Activated CD4-positive, alpha-beta T cell treated with anti-CD3 and anti-CD28 coated beads, Interleukin-2, amount 50 U/mL, for 1 hour (primary cell): Measurements from ENCODE around the gene EHF.
"Not testable (repeated sequence)": the region's sequence is repeated elsewhere in the genome, so short reads cannot be mapped to it uniquely, and the experiment has no call there.

Experiments used
- DNase-seq: peaks from one replicate; pipeline ENCODE4 v3.0.0-alpha.2; 2020

The EHF gene

GRCh38 chr11:34620820-34621792 lies at the start of gene EHF:
EHF (plus strand) TSS chr11:34621093; CDS start chr11:34642631, 21,538 bp downstream.
- no peak for DNase-seq

- DNase-seq: no peak
Observed at GRCh38 chr11:34573537-34573936, 47.4 kb upstream of the EHF start.

DNA sequence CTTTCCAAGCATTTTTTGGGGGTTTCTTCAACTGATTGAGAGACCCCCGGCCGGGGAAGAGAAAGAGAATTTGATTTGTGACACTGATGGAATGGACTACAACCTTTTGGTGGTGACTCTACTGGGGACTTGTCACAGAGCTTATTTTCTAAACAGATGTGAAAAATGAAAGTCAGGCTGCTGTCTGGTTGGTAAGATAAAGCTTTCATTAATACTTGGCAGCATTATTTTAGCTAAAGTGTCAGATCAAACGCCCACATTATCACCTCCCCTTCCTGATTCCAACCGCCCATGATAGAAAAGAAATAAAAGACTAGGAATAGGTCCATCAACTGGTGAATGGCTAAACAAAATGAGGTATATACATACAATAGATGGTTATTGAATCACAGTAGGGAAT lies 45.6 kb upstream of the EHF start:
- no peak for DNase-seq

DNA sequence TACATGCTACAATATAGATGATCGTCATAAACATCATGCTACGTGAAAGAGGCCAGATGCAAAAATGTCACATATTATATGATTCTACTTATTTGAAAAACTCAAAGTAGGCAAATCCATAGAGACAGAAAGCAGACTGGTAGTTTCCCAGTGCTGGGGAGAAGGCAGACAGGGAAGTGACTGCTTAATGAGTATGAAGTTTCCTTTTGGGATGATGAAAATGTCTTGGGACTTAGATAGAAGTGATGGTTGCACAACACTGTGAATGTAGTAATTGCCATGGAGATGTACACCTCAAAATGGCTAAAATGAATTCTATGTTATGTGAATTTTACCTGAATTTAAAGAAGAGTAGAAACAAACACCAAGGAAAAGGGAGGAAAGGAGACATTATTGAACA lies 45.2 kb upstream of the EHF start:
- no peak for DNase-seq

DNA sequence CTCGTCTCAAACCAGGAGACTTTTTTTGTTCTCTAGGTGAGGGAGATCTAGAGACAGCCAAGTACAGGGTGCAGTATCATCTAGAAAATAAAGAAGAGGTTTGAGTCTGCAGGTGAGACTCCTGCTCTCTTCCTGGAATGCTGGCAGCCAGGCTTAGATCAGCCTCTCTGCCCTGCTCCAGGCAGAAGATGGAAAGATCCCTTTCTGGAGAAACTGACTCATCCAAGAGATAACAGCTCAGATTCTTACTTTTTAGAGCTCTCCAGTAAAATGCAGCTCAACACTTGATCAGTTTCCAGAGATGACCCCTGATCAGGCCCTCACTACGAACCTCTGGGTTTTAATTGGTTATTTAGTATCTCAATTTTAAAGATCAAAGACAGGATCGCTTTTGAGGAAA lies 44.6 kb upstream of the EHF start:
- no peak for DNase-seq

GRCh38 chr11:34583818-34584217 lies 37.1 kb upstream of the EHF start:
- DNase-seq: no peak

GRCh38 chr11:34585304-34585734 lies 35.6 kb upstream of the EHF start:
- no peak for DNase-seq

DNA sequence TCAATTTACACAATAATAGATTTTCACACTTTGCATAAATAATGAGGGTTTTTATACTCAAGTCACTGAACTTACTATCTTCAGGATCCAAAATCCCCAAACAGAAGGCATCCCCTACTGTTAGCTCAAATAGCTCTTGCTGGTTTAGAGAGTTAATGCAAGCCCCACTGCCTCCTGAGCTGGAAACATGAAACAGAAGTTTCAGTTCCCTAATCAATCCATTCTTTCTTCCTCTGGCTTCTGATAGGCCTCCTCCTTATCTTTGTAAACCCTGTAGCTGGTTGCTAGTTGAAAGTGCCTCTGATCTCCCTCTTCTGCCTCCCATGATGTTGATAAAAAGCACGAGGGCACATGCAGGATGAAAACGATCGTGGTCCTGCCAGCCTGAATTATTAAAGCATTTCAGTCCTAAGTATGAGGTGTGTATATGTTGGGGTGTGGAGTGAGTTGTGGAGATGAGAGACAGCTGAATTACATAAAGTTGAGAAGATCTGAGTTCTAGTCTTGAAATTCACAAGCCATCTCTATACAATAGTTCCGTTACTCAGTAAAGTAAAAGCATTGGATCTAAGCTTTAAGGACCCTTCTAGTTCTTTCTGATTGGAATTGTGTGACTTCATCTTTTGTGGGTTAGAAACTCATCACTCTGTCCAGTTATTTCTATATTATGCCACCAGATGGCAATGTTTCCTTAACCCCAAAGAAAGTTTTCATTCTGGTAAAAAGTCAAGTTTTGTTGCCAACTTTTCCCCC lies 35.0 kb upstream of the EHF start:
- DNase-seq: no peak

DNA sequence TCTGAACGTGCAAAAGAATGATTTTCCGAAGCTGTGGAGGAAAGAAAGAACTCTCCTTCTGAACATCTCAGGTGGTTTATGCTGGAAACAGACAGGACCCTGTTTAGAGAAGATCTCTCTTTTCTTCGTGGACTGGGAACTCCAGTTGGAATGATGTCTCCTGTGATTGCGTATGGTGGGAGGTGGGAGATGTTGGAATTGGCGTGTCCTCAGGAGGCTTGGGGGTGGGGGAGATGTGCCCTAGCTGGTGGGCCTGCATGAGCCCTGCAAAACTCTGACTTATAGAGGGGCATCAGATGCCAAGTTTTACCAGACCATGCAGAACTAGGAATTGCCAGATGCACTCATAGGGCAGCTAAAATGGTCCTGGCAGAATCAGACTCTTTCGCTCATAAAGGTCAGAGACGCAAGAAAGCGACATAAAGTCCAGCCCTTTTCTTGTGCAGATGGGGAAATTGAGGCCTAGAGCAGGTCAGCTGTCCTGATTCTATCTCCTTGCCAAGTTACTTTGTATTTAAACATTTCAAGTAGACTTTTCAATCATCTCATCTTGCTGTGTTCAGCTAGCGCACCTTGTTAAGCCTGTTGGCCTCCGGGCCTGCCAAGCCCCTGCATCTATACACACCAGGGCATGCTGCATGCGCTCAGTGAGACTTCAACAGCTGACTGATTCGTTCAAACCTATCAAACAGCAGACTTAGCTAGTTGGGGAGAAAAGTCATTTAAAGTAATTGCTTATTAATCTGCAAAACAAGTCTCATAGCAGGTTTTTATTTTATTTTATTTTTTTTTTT lies 34.2 kb upstream of the EHF start:
- DNase-seq: no peak

DNA sequence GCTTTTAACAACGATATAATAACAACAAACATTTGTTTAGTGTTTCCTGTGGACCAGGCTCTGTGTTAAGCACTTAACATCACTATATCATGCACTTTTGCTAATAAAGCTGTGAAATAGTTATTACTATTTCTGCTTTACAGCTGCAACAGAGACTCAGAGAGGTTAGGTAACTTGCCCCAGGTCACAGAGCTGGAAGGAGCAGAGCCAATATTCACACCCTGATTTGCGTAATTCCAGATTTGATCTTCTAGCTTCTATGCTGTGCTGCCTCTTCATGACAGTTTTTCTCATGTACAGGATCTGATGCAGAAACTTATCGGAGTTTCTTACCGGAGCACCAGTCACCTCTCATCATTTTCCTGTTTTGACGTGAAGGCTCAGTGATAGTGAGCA lies 33.6 kb upstream of the EHF start:
- DNase-seq: no peak

DNA sequence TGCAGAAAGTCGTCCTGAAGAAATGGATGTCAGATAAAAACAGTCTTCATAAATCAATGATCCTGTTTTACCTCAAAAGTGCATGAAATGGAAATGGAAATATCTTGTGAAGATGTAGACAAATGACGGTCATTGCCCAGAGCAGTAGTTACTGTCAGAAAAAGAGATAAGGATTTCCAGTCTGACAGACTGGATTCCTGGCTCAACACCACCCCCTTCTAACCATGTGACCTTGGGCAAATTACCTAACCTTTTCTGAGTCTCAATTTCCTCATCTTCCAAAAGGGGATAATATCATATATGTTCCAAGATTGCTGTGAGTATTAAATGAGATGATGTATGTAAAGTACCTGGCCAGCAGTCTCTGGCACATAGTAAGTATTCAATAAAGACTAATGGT lies 32.9 kb upstream of the EHF start:
- DNase-seq: no peak

- DNase-seq: no peak
Observed at GRCh38 chr11:34588701-34589100, 32.2 kb upstream of the EHF start.

DNA sequence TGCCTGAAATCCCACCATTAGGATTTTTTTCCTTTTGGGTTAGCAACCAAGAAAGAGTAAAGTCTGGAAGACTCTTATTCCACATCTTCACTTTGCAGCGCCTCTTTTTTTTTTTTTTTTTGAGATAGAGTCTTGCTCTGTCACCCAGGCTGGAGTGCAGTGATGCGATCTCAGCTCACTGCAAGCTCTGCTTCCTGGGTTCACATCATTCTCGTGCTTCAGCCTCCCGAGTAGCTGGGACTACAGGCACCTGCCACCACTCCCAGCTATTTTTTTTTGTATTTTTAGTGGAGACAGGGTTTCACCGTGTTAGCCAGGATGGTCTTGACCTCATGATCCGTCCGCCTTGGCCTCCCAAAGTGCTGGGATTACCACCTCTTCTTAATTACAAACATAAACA lies 31.7 kb upstream of the EHF start:
- not testable (repeated sequence) for DNase-seq

DNA sequence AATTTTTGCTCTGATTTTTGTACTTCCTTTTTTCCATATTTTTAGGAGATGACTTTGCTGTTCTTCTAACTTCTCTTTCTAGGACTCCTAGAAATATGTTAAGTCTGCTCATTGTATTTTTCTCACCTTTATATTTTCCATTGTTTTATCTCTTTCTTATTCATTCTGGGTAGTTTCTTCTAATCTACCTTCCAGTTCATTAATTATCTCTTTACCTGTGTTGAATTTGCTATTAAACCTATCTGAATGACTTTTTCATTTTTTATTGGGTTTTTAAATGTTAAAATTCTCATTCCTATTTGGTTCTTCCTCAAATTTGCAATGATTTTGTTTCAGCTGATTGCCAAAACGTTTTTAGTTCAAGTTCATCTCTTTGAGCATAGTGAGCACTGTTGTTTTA lies 27.8 kb upstream of the EHF start:
- DNase-seq: no peak

DNA sequence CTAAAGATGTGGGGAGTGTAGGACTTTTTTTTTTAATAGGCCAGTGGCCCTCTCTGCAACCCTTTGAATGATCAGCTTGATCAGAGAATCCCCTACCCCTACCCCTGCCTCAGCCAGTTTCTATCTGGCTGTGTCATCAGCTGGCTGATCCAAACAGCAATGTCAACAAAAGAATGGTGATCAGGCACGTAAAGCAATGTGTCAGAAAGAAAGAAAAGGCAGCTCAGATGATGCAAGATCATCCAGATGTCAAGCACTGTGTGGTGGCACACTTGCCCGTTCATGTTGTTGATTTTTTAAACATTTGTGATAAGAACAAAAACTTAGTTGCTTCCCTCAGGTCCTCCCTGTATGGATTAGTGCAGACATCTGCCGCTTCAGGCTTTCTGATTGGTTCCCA lies 26.3 kb upstream of the EHF start:
- no peak for DNase-seq

DNA sequence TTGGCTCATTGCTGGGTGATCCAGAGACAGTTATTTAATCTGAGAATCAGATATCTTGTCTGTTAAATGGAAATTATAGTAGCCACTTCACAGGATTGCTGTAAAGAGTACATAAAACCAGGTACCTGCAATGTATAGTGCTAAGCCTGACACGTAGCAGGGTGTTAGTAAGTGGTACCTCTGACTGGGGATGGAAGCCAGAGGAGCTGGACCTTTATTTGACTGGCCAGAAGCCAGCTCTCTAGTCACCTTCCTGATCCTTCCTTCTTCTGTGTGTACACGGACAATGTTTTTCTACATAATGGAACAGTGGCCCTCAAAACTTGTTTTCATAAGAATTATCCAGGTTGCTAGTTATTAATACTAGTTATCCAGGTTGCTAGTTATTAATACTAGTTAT lies 25.5 kb upstream of the EHF start:
- DNase-seq: no peak

DNA sequence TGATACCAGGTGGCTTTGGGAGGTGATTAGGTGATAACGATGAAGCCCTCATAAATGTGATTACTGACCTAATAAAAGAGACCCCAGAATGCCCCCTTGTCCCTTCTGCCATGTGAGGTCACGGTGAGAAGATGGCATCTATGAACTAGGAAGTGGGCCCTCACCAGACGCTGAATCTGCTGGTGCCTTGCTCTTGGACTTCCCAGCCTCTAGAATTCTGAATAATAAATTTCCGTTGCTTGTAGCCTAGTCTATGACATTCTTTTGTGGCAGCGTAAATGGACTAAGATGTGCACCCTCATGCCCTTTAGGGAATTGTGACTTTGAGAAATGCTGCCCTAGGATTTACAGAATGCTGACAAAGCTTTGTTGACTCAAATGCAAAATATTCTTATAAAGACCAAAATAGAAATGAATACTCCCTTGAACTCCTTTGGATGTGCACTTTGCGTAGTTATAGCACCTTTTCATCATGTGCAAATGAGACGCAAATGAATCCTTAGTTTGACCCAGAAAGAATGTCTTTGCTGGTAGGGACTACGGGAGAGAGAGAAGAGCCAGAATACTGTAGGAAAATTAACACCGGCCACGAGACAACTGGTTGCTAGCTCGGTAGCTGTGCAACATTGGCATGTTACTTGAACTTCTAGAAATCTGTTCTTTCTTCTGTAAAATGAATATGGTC lies 24.8 kb upstream of the EHF start:
- DNase-seq: no peak

DNA sequence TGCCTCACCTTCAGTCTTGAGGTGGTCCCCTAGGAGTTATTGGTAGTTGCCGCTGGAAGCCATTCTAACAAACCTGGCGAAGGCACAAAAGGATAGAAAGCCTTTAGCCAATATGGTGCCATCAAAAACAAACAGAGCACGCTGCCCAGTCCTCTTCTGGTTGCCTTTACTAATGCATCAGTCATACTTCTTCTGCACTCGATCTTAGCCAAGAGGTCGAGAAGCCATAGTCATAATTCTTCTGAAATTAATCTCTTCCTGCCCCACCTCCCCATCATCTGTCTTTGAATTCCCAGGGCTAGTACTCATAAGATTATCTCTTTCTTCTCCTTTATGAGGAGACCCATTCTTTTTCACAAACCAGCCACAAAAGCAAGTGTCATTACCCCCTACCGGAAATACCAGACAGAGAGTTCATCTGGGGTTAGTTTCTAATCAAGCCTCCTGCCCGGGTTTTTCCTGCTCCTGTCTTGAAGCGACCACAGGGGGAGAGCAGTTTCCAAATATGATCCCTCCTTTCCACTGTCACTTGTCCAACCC lies 21.4 kb upstream of the EHF start:
- no peak for DNase-seq

DNA sequence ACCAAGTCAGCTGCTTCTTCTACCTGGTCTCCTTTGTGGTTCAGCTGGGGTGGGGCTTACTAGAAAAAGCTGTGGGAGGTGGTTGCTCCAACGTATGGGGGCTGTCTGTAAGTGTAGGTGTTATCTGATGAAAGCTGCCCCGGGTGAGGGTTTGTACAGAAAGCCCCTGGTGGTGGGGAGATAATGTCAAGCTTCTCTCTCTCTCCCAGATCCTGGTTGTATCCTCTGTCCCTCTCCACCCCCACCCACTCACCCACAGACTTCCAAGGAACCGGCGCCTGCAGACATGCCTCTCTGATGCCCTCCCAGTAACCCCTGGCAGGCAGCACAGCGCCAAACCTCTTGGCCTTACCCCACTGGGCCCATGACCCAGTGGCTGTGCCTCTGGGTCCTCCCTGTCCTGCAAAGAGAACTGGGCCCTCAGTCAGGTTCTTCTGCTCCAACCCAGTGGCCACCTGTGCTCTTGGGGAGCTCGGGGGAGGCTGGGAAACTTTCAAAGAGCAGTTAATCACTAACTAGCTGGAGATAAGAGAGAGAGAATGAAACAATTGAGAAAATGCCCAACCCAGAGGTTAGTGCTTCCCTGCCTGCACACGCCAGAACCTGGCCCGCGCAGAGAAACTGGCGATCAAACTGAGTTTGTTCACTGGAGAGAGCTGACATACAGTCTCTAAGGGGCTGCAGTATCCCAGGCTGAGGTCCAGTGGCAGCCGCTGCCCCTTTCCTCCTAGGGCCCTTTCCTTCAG lies 20.4 kb upstream of the EHF start:
- DNase-seq: no peak

- DNase-seq: no peak
Observed at GRCh38 chr11:34601085-34601444, 19.8 kb upstream of the EHF start.

- DNase-seq: no peak
Observed at GRCh38 chr11:34601609-34602008, 19.3 kb upstream of the EHF start.

GRCh38 chr11:34602245-34602644 lies 18.6 kb upstream of the EHF start:
- DNase-seq: no peak
